ENCODE data around the gene SYT7. TPM values are rescaled to one million over a fixed set of nuclear protein-coding genes. Genes with fewer than 3 reads are reported as not detected.

The SYT7 gene
- total RNA-seq, 2 donors from 2014 or later, result 8.5 to 28.4 TPM

DNA sequence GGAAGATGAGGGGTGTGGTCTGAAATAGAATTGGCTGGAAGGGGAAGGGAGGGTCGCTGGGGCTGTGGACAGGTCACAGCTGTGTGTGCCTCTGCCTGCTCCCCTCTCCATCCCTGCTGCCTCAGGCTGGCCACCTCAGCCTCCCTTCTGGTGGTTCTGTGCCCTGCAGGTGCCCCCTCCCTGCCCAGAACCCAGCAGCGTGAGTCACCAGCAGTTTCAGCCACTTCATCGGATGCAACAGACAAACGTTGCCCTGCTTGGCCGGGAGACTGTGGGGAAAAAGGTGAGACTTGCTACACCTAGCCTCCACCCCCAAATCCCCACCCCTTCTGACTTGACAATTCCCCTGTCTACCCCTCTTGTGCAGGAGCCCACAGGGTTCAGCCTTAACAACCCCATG, 94.1 kb downstream of the SYT7 start:
- no peak for DNase-seq
- Histone ChIP-seq H3K9me3 (no peaks in the 10 kb centered on the region), H3K4me1 (no peaks in the 10 kb centered on the region), H3K27me3 (no peaks in the 10 kb centered on the region), H3K9ac (ENCODE audit: low read depth in 2 of 2, low read length in 2 of 2) (no peak overlapping the region), H3K27ac (no peak overlapping the region), H3K4me3 (no peak overlapping the region), H3K36me3 (no peaks in the 10 kb centered on the region)
- intact Hi-C loops (cut with DNase I), result no loop called here
- no peak for TF ChIP-seq CTCF (IDR thresholded peaks at IDR 0.05)

DNA sequence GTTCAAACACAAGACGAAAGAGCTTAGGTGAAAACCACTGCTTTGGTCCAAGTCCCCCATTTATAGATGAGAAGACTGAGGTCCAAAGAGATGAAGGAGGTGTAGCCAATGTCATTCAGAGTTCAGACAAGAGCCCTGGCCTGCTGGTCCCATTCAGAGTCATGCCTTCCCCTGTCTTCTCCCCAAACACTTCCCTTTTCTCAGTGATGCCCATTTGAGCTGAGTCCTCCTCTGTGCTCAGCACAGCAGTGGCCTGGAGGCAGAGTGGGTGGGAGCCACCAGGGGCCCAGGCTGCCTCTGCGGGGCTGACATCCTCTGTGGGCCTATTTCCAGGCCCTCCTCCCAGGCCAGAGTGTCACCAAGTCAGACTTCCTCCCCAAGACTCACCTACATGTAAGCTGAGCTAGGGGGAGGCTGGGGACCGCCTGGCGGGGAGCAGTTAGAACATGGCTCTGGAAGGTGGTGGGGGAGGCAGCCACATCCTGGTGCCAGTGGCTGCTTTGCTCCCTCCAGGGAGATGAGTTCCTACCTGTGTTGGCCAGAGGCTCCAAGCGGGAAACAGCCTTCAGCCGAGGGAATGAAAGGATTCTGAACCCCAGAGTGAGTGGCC, 94.8 kb downstream of the SYT7 start:
- intact Hi-C loops (cut with DNase I), result no loop called here
- DNase-seq, result no peak
- no peak overlapping the region for H3K9ac ChIP-seq (ENCODE audit: low read depth in 2 of 2, low read length in 2 of 2)
- H3K27me3 ChIP-seq, result no peaks in the 10 kb centered on the region
- H3K4me3 ChIP-seq, result no peak overlapping the region
- no peaks in the 10 kb centered on the region for H3K4me1 ChIP-seq
- H3K36me3 ChIP-seq, result no peaks in the 10 kb centered on the region
- H3K9me3 ChIP-seq, result no peaks in the 10 kb centered on the region
- no peak for TF ChIP-seq CTCF (IDR thresholded peaks at IDR 0.05)
- no peak overlapping the region for H3K27ac ChIP-seq

- H3K9me3 ChIP-seq, result no peaks in the 10 kb centered on the region
- no peak overlapping the region for H3K9ac ChIP-seq (ENCODE audit: low read depth in 2 of 2, low read length in 2 of 2)
- H3K27me3 ChIP-seq, result no peaks in the 10 kb centered on the region
- intact Hi-C loops (cut with DNase I), result no loop called here
- TF ChIP-seq CTCF (IDR thresholded peaks at IDR 0.05), result no peak
- no peak for DNase-seq
- H3K4me1 ChIP-seq, result no peaks in the 10 kb centered on the region
- no peaks in the 10 kb centered on the region for H3K36me3 ChIP-seq
- H3K4me3 ChIP-seq, result no peak overlapping the region
- no peak overlapping the region for H3K27ac ChIP-seq
These were observed 95.8 kb downstream of the SYT7 start for GRCh38 chr11:61485080-61485479.

DNA sequence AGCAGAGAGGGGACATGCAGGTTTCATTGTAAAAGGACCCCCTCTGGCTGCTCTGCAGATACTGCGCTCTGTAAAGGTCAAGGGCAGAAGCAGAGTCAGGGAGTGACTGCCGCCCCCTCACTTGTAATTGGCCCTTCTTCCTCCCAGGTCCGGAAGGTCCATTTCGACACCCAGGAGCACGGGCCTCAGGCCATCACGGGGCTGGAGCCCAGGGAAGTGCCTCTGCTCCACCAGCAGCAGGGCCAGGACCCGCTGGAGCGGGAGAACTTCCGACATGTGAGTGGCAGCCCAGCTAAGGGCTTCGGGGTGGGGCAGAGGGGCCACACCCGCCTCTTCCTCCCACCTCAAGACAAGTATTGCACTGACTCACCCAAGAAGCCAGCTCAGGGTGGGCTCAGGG, 96.3 kb downstream of the SYT7 start:
- intact Hi-C loops (cut with DNase I), result no loop called here
- Histone ChIP-seq H3K9me3 (no peaks in the 10 kb centered on the region), H3K27ac (no peak overlapping the region), H3K36me3 (no peaks in the 10 kb centered on the region), H3K27me3 (no peaks in the 10 kb centered on the region), H3K4me3 (no peak overlapping the region), H3K4me1 (no peaks in the 10 kb centered on the region), H3K9ac (ENCODE audit: low read depth in 2 of 2, low read length in 2 of 2) (no peak overlapping the region)
- TF ChIP-seq CTCF (IDR thresholded peaks at IDR 0.05), result no peak
- no peak for DNase-seq

DNA sequence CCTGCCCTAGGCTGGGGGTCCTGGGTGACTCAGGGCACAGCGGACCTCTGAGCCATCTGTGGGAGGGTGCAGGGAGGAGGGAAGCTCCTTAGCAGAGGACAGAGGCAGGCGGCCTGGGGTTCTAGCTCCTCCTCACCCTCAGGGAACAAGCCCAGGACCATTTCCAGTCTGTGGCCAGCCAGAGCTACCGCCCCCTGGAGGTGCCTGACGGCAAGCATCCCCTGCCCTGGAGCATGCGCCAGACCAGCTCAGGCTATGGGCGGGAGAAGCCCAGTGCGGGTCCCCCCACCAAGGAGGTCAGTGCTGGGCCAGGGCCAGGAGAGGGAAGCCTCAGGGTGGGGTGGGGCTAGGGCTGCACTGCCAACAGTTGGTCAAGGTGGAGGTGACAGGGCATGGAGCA, 98.4 kb downstream of the SYT7 start:
- no peak for TF ChIP-seq CTCF (IDR thresholded peaks at IDR 0.05)
- no peak for DNase-seq
- no peaks in the 10 kb centered on the region for H3K36me3 ChIP-seq
- H3K9me3 ChIP-seq, result no peaks in the 10 kb centered on the region
- H3K27me3 ChIP-seq, result no peaks in the 10 kb centered on the region
- no peak overlapping the region for H3K4me3 ChIP-seq
- no peaks in the 10 kb centered on the region for H3K4me1 ChIP-seq
- H3K9ac ChIP-seq (ENCODE audit: low read depth in 2 of 2, low read length in 2 of 2), result no peak overlapping the region
- intact Hi-C loops (cut with DNase I), result no loop called here
- no peak overlapping the region for H3K27ac ChIP-seq
